C1 segment of cervical spinal cord (tissue), 14 donors: ENCODE measurements around the gene AREL1.

ENCODE experiments used
- DNase-seq, 14 donors: peaks; one replicate each; lab custom pipeline; 2025; lab: John Stamatoyannopoulos, UW

Gene AREL1

GRCh38 chr14:74635847-74636246, 77.0 kb downstream of the AREL1 start:
- DNase-seq, result no peak

- no peak for DNase-seq
Measured at GRCh38 chr14:74634964-74635363, 77.9 kb downstream of the AREL1 start.

GRCh38 chr14:74634481-74634880, 78.4 kb downstream of the AREL1 start:
- no peak for DNase-seq

- peak in 1 of 14 donors; percentile 6 for DNase-seq
Measured at GRCh38 chr14:74630881-74631690, 81.8 kb downstream of the AREL1 start.

GRCh38 chr14:74628418-74628817, 84.5 kb downstream of the AREL1 start:
- DNase-seq, result no peak

- no peak for DNase-seq
Measured at GRCh38 chr14:74627076-74627475, 85.8 kb downstream of the AREL1 start.

GRCh38 chr14:74622257-74622656, 90.6 kb downstream of the AREL1 start:
- no peak for DNase-seq

GRCh38 chr14:74621556-74621955, 91.3 kb downstream of the AREL1 start:
- no peak for DNase-seq

- DNase-seq, result no peak
Measured at GRCh38 chr14:74620923-74621322, 92.0 kb downstream of the AREL1 start.

GRCh38 chr14:74620497-74620921, 92.4 kb downstream of the AREL1 start:
- no peak for DNase-seq

- DNase-seq, result peak in 2 of 14 donors; percentile 6 to 19
Measured at GRCh38 chr14:74619672-74620131, 93.2 kb downstream of the AREL1 start.

GRCh38 chr14:74618078-74618952, 94.6 kb downstream of the AREL1 start:
- peak in 2 of 14 donors; percentile 22 to 44 for DNase-seq

- DNase-seq, result no peak
Measured at GRCh38 chr14:74616996-74617700, 95.7 kb downstream of the AREL1 start.

- DNase-seq, result peak in 1 of 14 donors; percentile 16
Measured at GRCh38 chr14:74616507-74616906, 96.4 kb downstream of the AREL1 start.

GRCh38 chr14:74615735-74616134, 97.1 kb downstream of the AREL1 start:
- DNase-seq, result no peak

- DNase-seq, result no peak
Measured at GRCh38 chr14:74614508-74615495, 98.1 kb downstream of the AREL1 start.

GRCh38 chr14:74613211-74613914, 99.5 kb downstream of the AREL1 start:
- no peak for DNase-seq

GRCh38 chr14:74612350-74613021, 100.4 kb downstream of the AREL1 start:
- peak in 10 of 14 donors; percentile 5 to 75 (median 39) for DNase-seq

- DNase-seq, result no peak
Measured at GRCh38 chr14:74611650-74612349, 101.1 kb downstream of the AREL1 start, which contains the start of gene LTBP2. LTBP2 (minus strand) TSS chr14:74612237; CDS start chr14:74611944, 293 bp downstream.
